Measurements from ENCODE around the gene KLK6. TPM values are rescaled to one million over a fixed set of nuclear protein-coding genes. Genes with fewer than 3 reads are reported as not detected.
A peak's percentile ranks its signal among the peaks of the same experiment; 100 is the strongest.

The KLK6 gene
- total RNA-seq, 1 experiment from 2014 or later: 75.0 TPM

- ChIA-PET POLR2A (ENCODE audit: unreplicated experiment) (no interaction called here), CTCF (no interaction called here)
- no TSS peak for BruUV-seq (replicated peaks)
- H3K9me3 ChIP-seq (ENCODE audit: low read length): no peaks in the 10 kb centered on the region
- DNase-seq (peak; percentile 44), ATAC-seq (no peak)
- H3K27me3 ChIP-seq (ENCODE audit: low read length): no peaks in the 10 kb centered on the region
- no peaks in the 10 kb centered on the region for H3K79me2 ChIP-seq (ENCODE audit: low read length)
- peaks cover under 1% of the 10 kb centered on the region for H3F3A ChIP-seq (ENCODE audit: low read length, unreplicated experiment)
- H3K4me3 ChIP-seq (ENCODE audit: low read length): no peak overlapping the region
- H3K9ac ChIP-seq (ENCODE audit: low read length): no peak overlapping the region
- intact Hi-C loops (cut with micrococcal nuclease): no loop called here
- peak overlapping the region; percentile 44 for H3K27ac ChIP-seq (ENCODE audit: low read length)
- no peaks in the 10 kb centered on the region for H3K36me3 ChIP-seq (ENCODE audit: low read depth, low read length)
- no peaks in the 10 kb centered on the region for H4K20me1 ChIP-seq (ENCODE audit: low read length)
- H3K4me1 ChIP-seq (ENCODE audit: insufficient read depth, low read length): peaks cover 35% of the 10 kb centered on the region
- H3K4me2 ChIP-seq (ENCODE audit: low read length): peak overlapping the region; percentile 23; the same call in 1 of the 2 replicates
- H3K9me2 ChIP-seq (replicated peaks; ENCODE audit: low read length): no peaks in the 10 kb centered on the region
- TF ChIP-seq CTCF (conservative IDR thresholded peaks at IDR 0.05; ENCODE audit: low read depth, low read length) (no peak), EZH2phosphoT487 (IDR thresholded peaks at IDR 0.05; ENCODE audit: borderline replicate concordance, low read length) (no peak), EZH2 (IDR thresholded peaks at IDR 0.05; ENCODE audit: low read length, unreplicated experiment) (no peak)
- no peak overlapping the region for H2AFZ ChIP-seq (ENCODE audit: low read length)
Measured at GRCh38 chr19:50926144-50926543, 43.2 kb downstream of the KLK6 start.

GRCh38 chr19:50925734-50926133 is 43.7 kb downstream of the KLK6 start:
- no peaks in the 10 kb centered on the region for H3K27me3 ChIP-seq (ENCODE audit: low read length)
- ATAC-seq (no peak), DNase-seq (peak; percentile 96)
- peak overlapping the region; percentile 44 for H3K27ac ChIP-seq (ENCODE audit: low read length)
- no peaks in the 10 kb centered on the region for H3K9me3 ChIP-seq (ENCODE audit: low read length)
- peaks cover 32% of the 10 kb centered on the region for H3K4me1 ChIP-seq (ENCODE audit: insufficient read depth, low read length)
- no peak overlapping the region for H3K4me3 ChIP-seq (ENCODE audit: low read length)
- H3K4me2 ChIP-seq (ENCODE audit: low read length): peak overlapping the region; percentile 23; the same call in 1 of the 2 replicates
- H3K9ac ChIP-seq (ENCODE audit: low read length): no peak overlapping the region
- TF ChIP-seq EZH2phosphoT487 (IDR thresholded peaks at IDR 0.05; ENCODE audit: borderline replicate concordance, low read length) (no peak), EZH2 (IDR thresholded peaks at IDR 0.05; ENCODE audit: low read length, unreplicated experiment) (no peak), CTCF (conservative IDR thresholded peaks at IDR 0.05; ENCODE audit: low read depth, low read length) (no peak)
- no peaks in the 10 kb centered on the region for H3K9me2 ChIP-seq (replicated peaks; ENCODE audit: low read length)
- no peaks in the 10 kb centered on the region for H4K20me1 ChIP-seq (ENCODE audit: low read length)
- BruUV-seq (replicated peaks): no TSS peak
- ChIA-PET POLR2A (ENCODE audit: unreplicated experiment) (no interaction called here), CTCF (no interaction called here)
- H3K36me3 ChIP-seq (ENCODE audit: low read depth, low read length): no peaks in the 10 kb centered on the region
- H3F3A ChIP-seq (ENCODE audit: low read length, unreplicated experiment): no peaks in the 10 kb centered on the region
- no peaks in the 10 kb centered on the region for H3K79me2 ChIP-seq (ENCODE audit: low read length)
- intact Hi-C loops (cut with micrococcal nuclease): no loop called here
- no peak overlapping the region for H2AFZ ChIP-seq (ENCODE audit: low read length)

GRCh38 chr19:50924586-50924985 is 44.8 kb downstream of the KLK6 start:
- Histone ChIP-seq H3K36me3 (ENCODE audit: low read depth, low read length) (no peaks in the 10 kb centered on the region), H3K79me2 (ENCODE audit: low read length) (no peaks in the 10 kb centered on the region), H3K27me3 (ENCODE audit: low read length) (peaks cover 5% of the 10 kb centered on the region; the same call in 1 of the 2 replicates), H3K9me3 (ENCODE audit: low read length) (no peaks in the 10 kb centered on the region), H2AFZ (ENCODE audit: low read length) (no peak overlapping the region), H3K4me1 (ENCODE audit: insufficient read depth, low read length) (peaks cover 26% of the 10 kb centered on the region), H3F3A (ENCODE audit: low read length, unreplicated experiment) (no peaks in the 10 kb centered on the region), H3K9me2 (replicated peaks; ENCODE audit: low read length) (no peaks in the 10 kb centered on the region), H3K4me3 (ENCODE audit: low read length) (no peak overlapping the region), H3K27ac (ENCODE audit: low read length) (no peak overlapping the region), H3K4me2 (ENCODE audit: low read length) (no peak overlapping the region), H3K9ac (ENCODE audit: low read length) (no peak overlapping the region), H4K20me1 (ENCODE audit: low read length) (no peaks in the 10 kb centered on the region)
- DNase-seq (no peak), ATAC-seq (no peak)
- BruUV-seq (replicated peaks): no TSS peak
- ChIA-PET POLR2A (ENCODE audit: unreplicated experiment) (no interaction called here), CTCF (no interaction called here)
- intact Hi-C loops (cut with micrococcal nuclease): loop anchor here (5.0 kb wide), 2 partner anchors 217 to 387 kb away; no protein-coding TSS in a partner anchor
- TF ChIP-seq EZH2 (IDR thresholded peaks at IDR 0.05; ENCODE audit: low read length, unreplicated experiment) (no peak), CTCF (conservative IDR thresholded peaks at IDR 0.05; ENCODE audit: low read depth, low read length) (no peak), EZH2phosphoT487 (IDR thresholded peaks at IDR 0.05; ENCODE audit: borderline replicate concordance, low read length) (no peak)

All from PC-3 (cell line).